ENCODE measurements around the gene HOMER3.

DNA sequence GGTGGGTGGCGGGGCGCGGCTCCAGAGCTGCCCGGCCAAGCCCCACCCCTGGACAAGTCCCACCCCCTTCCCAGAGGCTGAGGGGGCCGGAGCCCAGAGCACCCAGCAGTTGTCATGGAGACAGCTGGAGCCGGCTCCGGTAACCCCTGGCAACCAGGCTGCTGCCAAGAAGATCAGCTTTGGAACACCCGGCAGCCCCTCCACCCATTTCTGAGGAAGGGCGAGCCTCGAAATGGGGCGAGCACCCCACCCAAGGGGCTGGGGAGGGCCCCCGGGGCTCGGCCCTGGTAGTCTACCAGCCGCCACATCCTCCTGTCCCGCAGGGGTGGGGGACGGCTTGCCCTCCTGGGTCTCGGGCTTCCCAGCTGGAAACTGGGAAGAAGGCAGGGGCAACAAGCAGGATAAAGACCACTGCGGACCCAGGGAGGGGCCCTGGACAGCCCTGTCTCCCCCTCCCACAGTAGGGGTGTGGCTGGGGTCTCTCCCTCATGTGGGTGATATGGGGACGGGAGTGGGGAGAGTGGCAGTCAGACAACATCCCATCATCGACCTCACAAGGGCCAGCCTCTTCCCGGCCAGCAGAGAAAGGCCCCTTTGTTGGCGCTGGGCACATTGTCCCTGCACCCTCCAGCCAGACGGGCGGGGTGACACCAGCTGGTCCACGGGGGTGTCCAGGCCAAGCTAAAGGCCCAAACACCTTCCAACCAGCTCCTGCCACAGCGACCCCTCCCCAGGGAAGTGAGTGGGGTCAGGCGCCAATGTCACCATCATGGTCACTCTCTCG, 46.6 kb downstream of the HOMER3 start:
- TF ChIP-seq CTCF (IDR thresholded peaks at IDR 0.05 in 4 of 5, conservative IDR thresholded peaks at IDR 0.05 in 1 of 5) (no peak), POLR2A (IDR thresholded peaks at IDR 0.05) (no peak)
